GM19467 (cell line): ENCODE measurements around the gene ADAM8.
"Not testable (repeated sequence)": the region's sequence is repeated elsewhere in the genome, so short reads cannot be mapped to it uniquely, and the experiment has no call there.

ENCODE experiments used
- ATAC-seq: cut with Tn5 transposase; IDR thresholded peaks from one replicate; pipeline ENCODE4 v1.9.1; 2021; ENCODE audit warnings: mild to moderate bottlenecking, moderate library complexity; ENCODE audit not compliant: unreplicated experiment

ADAM8 gene

DNA sequence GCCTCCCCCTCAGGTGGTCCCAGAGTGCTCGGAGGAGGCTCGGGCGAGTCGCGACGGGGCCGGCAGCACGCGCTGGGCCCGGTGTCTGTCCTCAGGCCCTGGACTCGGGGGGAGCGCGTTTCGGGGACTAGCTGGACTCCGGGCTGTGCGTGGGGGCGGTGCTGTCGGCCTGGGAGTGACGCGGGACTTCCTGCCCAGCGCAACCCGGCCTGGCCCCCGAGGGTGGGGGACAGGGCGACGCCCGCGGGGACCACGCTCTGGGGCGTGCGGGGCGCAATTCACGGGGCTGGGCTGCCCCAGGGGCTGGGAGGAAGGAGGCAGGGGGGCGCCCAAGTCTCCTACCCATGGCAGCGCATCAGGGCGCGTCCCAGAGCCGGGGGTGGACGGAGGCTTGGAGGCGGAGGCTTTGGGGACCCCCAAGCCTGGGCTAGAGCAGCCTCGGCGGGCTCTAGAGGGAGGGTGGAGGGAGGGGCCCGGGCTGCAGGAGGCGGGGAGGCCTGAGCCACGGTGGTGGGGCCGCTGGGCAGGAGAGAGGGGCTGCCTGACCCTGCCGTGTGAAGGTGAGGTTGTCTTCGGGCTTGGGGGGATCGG is 41.3 kb downstream of the ADAM8 start:
- no peak for ATAC-seq

DNA sequence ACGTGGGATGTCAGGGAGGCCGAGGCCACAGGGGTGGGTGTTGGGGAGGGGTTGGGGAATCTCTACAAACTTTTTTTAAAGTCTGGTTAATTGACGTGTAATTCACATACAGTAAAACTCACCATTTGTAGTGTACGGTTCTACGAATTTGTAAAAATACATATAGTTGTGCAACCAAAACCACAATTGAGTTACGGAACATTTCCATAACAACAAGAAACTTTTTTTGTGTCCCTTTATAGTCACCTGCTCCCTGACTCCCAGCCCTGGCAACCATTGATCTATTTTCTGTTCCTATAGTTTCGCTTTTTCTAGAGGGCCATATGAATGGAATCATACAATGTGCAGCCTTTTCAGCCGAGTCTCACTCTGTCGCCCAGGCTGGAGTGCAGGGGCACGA is 41.9 kb downstream of the ADAM8 start:
- not testable (repeated sequence) for ATAC-seq

DNA sequence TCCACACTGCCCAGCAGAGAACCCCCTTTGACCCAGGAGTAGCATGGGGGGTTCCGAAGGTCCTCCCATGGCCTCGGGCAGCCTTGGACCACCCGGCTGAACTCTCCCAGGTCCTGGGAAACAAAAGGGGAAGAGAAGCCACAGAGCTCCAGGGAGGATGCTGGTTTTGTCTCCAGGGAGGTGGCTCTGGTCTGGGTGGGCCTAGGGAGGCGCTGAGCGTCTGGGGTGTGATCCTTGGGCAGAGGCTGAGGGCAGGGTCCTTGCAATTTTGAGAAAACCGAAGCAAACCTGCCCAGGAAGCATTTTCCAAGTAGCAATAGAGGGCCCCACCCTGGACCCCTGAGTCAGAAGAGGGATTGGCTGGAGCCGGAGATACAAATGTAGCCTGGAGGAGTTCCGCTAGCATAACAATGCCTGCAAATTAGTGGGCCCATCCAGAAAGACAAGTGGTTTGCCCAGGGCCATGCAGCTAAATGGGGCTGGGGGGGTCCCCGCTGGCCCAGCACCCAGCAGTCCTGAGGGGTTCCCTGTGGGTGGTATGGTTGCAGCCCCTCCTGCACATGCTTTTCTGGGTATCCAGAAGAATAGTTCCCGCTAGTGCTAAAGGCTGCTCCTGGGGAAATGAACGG is 44.6 kb downstream of the ADAM8 start:
- ATAC-seq = no peak

DNA sequence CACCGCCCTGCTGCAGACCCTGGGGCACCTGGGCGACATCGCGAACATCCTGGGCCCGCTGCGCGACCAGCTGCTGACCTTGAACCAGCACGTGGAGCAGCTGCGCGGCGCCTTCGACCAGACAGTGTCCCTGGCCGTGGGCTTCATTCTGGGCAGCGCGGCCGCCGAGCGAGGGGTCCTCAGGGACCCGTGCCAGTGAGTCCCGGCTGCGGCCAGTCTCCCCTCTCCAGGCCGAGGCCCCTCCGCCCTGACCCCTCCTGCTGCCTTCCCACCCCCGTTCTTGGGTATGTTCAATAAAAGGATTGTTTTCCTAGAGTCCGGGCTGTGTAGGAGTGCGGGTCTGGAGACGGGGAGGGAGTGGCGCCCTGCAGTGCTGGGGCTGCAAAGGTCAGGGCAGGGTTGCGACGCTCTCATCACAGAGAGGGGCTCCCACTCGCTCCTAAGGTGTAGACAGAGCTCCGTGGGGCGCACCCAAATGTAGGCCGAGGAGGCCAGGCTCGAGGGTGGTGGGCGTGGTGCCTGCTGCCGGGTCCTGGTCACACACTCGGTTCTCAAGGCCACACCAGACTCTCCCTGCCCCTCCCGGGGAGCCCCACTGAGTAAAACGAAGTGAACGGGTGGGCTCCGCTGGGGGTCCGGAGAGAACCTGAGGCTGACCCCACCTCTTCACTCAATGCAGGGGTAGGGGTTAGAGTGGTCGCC is 45.3 kb downstream of the ADAM8 start:
- ATAC-seq = no peak

DNA sequence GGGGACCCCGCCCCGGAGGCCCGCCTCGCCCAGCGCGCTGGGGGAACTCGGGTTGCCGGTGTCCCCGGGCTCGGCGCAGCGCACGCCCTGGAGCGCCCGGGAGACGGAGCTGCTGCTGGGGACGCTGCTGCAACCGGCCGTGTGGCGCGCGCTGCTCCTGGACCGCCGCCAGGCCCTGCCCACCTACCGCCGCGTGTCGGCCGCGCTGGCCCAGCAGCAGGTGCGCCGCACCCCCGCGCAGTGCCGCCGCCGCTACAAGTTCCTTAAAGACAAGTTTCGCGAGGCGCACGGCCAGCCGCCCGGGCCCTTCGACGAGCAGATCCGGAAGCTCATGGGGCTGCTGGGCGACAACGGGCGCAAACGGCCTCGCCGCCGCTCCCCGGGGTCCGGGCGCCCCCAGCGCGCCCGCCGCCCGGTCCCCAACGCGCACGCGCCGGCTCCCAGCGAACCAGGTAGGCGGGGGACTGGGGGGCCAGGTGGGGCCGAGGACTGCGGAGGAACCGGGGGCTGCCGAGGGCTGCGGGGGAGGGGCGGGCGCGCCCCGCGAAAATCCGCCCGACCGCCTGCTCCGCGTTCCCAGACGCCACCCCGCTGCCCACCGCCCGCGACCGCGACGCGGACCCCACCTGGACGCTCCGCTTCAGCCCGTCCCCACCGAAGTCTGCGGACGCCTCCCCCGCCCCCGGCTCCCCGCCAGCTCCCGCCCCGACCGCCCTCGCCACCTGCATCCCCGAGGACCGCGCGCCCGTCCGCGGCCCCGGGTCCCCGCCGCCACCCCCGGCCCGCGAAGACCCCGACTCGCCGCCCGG is 46.1 kb downstream of the ADAM8 start:
- ATAC-seq = no peak

DNA sequence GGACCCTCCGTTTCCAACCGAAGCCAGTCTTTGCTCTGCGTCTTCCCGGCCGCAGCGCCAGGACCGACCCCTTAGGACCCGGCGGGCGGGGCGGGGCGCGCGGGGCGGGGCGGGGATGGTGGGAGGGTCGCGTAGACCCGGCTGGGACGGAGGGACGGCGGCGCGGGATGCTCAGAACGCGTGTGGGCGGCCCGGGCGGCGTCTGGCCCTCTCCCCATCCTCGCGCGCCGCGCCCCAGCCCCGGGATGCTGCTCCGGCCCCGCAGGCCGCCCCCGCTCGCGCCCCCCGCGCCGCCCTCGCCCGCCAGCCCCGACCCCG is 46.7 kb downstream of the ADAM8 start, which contains the start of gene UTF1:
Gene UTF1, plus strand, starts transcription at position 174 of the 318 bp plus-strand sequence. Its CDS starts 72 bp downstream, at position 246.
- no peak for ATAC-seq

DNA sequence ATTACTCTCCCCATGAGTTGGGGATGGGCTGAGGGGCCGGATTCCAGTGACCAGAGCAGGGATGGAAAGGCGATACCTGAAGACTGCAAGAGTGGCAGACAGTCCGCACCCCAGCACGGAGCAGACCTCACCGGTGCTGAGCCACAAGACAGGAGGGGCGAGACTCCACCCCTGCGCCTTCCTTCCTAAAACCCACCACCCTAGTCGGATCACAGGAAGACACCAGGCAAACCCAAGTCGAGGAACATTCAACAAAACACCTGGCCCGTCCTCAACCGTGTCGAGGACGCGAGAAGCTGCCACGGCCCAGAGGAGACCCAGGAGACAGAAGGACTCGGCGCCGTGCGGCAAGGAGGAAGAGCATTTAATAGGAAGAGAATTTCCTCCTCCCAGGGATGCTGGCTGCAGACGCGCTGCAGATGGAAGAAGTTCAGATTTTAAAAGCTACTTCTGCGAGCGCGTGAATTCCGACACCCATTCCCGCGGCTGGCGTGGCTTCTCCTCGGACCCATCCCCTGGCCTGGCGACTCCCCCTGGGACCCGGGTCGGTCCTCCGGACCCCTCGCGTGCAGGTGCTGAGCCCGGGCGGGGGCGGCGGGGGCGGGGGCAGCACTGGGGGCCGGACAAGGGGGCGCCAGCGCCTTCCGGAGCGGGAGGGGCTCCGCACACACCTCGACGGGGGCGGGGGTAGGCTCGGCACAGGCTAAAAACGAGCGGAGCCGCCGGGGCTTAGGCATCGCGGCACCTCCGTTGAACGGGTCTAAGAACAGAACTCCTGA is 47.2 kb downstream of the ADAM8 start:
- ATAC-seq = no peak

DNA sequence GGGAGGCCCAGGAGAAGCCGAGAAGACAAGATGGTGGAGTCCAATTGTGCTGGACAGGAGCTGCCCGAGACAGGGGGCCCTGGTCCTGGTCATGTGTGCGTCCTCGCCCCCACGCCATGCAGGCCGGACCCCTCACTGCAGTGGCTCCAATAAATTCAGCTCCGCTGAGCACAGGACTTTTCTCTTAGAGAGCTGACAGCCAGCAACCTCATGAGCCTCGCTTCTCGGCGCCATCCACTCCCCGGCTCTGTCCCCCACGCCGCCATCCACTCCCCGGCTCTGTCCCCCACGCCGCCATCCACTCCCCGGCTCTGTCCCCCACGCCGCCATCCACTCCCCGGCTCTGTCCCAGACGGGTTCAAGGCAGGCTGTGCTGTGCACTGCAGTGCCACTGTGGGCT is 49.4 kb downstream of the ADAM8 start:
- ATAC-seq = no peak

DNA sequence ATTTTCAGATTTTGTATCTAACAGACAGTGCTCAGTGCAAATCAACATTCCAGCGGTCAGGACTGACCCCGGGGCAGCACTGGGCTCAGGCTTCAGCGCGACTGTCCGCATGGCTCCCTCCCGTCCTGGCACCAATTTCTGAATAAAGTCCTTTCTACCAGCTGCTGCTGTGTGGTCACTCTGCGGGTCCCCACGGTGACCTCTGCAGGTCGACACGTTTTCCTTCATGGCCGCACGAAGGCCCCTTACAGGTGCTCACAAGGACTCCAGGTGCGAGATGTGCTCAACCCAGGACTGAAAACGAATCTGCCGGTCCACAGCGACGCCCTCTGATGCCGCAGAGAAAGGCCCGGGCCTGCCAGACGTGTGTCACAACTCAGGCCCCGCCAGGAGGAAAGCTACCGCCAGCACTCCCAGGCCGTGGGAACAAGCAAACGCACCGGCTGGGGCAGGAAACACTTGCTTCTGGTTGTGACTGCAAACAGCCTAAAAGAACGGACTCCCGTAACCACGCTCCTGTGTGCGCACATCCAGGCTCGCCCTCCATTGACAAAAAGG is 50.3 kb downstream of the ADAM8 start:
- no peak for ATAC-seq

DNA sequence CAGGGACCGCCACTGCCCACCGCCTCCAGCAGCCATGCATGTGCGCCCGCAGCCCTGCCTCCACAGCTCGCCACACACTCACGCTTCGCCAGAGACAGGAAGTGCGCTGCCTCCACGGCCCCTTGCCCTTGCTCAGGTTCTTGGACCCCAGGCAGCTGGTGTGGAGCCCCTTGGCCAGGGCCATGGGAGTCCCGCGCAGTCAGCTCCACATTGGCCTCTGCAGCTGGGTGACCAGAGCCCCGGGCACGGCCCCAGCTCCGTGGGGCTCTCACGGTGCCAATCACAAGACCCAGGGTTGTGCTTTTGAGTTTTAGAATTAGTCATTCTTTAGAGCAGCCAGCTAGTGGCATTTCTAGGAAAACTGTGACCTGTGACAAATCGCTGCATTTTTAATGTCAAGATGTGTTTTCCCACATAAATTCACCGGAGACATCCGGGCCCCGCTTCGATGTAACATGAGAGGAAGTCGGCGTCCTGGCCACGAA is 50.9 kb downstream of the ADAM8 start:
- no peak for ATAC-seq

DNA sequence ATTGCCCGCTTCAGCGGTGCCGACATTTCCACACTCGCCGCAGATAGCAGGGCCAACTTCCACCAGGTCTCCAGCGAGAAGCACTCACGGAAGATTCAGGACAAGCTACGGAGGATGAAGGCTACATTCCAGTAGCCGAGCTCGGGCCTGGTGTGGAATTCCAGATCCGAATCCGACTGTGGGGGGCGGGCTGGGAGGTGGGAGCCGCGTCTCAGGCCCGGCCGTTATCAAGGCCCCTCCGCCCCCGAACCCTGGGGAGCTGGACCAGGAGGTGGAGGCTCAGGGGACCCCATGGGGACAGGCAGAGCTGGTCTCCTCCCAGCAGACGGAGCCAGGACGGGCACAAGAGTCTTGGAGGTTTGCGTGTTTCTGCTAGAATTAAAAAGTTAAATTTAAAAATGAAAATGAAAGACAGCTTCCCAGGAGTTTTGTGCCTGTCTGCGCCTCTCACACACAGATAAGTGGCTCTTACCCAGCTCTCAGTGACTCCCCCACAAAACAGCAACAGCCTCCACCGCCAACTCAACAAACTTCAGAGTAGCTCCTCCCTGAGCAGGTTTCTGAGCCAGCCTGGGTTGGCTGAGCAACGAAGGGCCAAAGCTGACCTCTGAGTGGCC is 51.8 kb downstream of the ADAM8 start:
- no peak for ATAC-seq

DNA sequence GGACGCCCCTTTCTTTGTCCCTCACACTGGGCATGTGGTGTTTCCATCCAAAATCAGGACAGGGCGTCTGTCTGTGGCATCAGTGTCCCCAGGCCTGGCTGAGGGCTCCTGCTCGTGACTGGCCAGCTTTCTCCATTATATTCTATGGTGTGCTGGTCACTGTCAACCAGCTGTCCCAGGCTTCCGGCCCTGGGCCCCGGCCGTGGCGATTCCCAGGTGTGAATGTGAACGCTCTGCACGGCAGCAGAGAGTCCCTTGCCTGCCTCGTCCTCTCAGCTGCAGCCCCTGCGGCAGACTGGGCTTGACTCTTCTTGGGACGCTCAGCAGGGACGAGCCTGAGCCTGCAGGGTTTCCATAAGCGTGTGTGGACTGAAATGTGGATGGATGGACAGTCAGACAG is 52.6 kb downstream of the ADAM8 start:
- no peak for ATAC-seq

DNA sequence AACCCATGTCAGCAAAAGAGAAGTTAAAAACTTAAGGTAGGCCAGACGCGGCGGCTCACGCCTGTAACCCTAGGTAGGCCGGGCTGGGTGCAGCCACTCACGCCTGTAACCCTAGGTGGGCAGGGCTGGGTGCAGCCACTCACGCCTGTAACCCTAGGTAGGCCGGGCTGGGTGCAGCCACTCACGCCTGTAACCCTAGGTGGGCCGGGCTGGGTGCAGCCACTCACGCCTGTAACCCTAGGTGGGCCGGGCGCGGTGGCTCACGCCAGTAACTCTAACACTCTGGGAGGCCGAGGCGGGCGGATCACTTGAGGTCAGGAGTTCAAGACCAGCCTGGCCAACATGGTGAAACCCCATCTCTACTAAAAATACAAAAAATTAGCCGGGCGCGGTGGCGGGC is 54.9 kb downstream of the ADAM8 start:
- not testable (repeated sequence) for ATAC-seq

DNA sequence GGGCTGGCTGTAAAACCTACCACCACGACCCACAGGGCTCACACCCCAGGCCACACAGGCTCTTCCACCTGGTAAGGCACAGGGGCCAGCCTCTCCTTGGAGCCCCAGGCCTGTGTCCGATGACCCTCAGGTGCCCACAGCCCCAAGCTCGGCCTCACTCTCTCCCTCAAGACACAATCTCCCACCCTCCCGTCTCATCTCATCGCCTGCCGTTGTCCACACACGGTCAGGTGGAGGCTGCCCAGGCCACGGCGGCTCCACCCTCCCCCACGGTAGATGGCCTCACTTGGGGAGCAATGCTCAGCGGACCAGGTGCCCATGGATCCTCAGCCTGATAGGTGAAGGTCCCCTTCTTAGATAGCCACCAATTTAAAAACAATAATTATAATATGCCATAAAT is 55.3 kb downstream of the ADAM8 start:
- ATAC-seq = no peak

DNA sequence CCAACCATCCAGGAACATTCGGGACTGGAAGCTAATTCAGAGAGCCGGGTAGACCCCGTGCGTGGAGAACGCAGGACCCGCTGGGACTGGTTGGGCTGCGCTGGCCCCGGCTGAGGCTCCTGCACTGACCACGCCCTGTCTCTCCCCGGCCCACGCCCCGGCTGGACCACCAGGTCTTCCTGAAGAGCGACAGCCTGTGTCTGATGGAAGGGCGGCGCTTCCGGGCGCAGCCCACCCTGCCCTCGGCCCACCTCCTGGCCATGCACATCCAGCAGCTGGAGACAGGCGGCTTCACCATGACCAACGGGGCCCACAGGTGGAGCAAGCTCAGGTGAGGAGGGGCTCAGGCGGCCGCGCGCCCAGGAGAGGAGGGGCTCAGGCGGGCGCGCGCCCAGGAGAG is 56.9 kb downstream of the ADAM8 start:
- no peak for ATAC-seq

DNA sequence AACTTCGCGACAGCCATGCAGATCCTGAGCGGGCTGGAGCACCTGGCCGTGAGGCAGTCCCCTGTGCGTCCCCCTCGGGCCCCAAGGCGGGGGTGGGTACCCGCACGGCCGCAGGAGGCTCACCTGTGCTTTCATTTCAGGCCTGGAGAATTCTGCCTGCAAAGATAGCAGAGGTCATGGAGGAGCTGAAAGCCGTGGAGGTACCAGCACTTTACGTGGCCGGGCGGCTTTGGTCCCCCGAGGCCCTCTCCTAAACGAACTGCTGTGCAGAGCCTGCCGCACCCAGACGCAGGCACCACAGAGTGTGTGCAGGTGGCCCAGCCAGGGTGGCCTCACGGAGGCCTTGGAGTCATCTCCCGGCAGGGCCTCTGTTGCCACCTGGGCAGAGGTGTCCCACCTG is 57.8 kb downstream of the ADAM8 start:
- ATAC-seq = no peak

DNA sequence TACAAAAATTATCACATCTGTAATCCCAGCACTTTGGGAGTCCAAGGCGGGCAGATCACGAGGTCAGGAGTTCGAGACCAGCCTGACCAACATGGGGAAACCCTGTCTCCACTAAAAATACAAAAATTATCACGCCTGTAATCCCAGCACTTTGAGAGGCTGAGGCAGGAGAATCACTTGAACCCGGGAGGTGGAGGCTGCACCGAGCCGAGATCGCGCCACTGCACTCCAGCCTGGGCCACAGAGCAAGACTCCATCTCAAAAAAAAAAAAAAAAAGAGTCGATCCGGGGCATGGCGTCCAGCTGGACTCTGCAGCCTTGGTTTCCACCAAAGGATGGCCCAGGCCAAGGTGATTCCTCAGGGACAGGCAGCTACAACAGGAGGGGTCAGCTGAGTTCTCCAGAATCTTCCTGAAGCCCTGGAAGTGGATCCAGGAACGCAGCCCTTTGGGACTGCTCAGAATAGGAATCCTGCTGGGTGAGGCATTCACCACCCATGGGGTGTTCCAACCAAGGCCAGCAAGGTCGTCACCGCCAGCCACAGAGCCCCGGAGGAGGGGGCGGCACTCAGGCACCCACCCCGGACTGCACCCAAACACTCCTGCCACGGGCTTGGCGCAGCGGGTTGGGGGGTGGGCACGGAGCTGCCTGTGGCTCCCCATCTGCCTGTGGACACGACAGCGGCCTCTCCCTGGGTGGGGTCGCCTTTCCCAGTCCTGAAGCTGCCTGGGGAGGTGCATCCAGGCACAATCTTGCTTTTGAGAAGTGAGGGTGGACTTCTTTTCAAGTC is 58.7 kb downstream of the ADAM8 start:
- no peak for ATAC-seq

DNA sequence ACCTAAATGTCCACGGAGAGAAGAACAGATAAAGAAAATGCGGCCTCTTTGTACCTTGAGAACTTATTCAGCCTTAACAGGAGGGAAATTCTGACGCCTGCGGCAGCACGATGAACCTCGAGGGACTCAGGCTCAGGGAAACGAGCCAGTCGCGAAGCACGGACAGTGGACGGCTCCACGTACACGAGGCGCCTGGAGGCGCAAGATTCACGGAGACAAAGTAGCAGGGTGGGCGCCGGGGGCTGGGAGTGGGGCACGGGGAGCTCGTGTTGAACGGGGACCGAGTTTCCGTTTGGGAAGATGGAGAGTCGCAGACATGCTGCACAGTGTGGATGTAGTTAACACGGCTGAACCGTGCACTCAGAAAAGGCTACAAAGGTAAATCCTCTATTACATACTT is 59.9 kb downstream of the ADAM8 start:
- no peak for ATAC-seq

DNA sequence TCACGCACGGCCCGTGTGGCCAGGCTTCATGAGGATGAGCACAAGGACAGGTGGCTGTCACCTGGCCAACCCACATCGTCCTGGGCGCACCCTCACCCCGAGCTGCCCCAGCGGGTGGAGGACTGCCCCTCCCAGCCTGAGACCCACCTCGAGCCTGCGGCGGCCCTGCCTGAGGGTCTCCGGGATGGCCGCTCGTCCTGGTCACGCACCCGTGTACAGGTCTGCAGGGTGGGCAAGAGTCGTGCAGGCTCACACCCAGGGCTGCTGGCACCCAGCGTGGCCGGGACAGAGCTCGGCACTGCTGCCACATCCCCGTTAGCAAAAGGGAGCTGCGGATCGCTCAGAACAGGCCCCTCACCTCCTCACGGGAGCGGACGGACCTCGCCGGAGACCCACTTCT is 61.1 kb downstream of the ADAM8 start:
- ATAC-seq = no peak
